ENCODE results near the gene DCTPP1.

GRCh38 chr16:30447512-30448226 lies 17.8 kb upstream of the DCTPP1 start:
- TF ChIP-seq POLR2A (IDR thresholded peaks at IDR 0.05; ENCODE audit: low read length) (no peak), GATA1 (IDR thresholded peaks at IDR 0.05; ENCODE audit: low read depth, low read length) (no peak)
